Chondrocyte (in vitro differentiated cells): ENCODE measurements around the gene IER3. TPM values are rescaled to one million over a fixed set of nuclear protein-coding genes. Genes with fewer than 3 reads are reported as not detected.

Source experiments
- DNase-seq: peaks from one replicate; pipeline ENCODE4 v3.0.0; 2021; ENCODE audit warnings: mixed read lengths, low spot score
- H3K27ac Mint-ChIP-seq: one replicate; pipeline ENCODE4 v1.8.0; 2021; ENCODE audit warnings: mild to moderate bottlenecking, moderate library complexity, mixed read lengths; ENCODE audit not compliant: unreplicated experiment
- H3K27me3 Mint-ChIP-seq: 2 replicates; pipeline ENCODE4 v1.8.0; 2021; ENCODE audit warnings: low read depth, mixed read lengths
- H3K36me3 Mint-ChIP-seq: 2 replicates; pipeline ENCODE4 v1.8.0; 2021; ENCODE audit warnings: low read depth, mixed read lengths
- H3K4me1 Mint-ChIP-seq: 2 replicates; pipeline ENCODE4 v1.8.0; 2021; ENCODE audit warnings: low read depth, mild to moderate bottlenecking, mixed read lengths
- H3K4me3 Mint-ChIP-seq: one replicate; pipeline ENCODE4 v1.8.0; 2021; ENCODE audit warnings: mild to moderate bottlenecking, moderate library complexity, mixed read lengths; ENCODE audit not compliant: unreplicated experiment
- H3K9me3 Mint-ChIP-seq: 2 replicates; pipeline ENCODE4 v1.8.0; 2021; ENCODE audit warnings: low read depth, mixed read lengths
- total RNA-seq: library from RNA; stranded (reverse); gene quantifications from 3 replicates; pipeline ENCODE4 v1.2.1, GENCODE V29; 2021
- TF ChIP-seq, protein P1 (sequence below): fragments of 200-600 bp; sonication (generic); IDR thresholded peaks from 2 replicates; pipeline ENCODE4 v1.5.0; 2021; ENCODE audit warnings: antibody characterized with exemption, mild to moderate bottlenecking, moderate library complexity

IER3 gene
- total RNA-seq, 1 donor from 2014 or later, result 333 TPM

DNA sequence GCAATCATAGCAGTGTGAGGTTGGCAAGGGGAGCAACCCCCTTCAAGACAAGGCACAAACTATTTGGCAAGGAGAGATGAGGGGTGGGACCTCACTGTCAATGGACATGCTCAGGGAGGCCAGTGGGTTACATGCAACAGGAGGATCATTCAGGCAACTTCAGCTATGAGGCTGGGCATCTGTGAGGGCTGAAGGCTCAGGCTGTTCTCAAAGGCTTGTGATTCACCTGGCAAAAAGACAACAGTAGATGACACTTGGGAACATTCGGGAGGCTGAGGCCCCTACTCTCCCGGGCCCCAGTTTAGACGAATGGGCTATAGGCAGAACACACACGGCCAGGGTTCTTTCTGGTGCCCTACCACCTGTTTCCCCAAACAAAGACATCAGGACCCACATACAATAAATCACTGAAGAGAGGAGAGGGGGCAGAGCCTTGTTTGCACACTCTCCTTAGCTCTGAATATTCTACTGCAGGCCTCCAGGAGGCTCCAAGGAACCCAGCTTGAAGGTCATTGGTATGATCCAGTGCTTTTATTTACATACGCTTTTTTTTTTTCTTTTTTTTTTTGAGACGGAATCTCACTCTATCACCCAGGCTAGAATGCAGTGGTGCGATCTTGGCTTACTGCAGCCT, 16.3 kb downstream of the IER3 start:
- Mint-ChIP-seq H3K36me3 (peaks cover 31% of the 10 kb centered on the region), H3K27me3 (no peaks in the 10 kb centered on the region)
- DNase-seq, result no peak

DNA sequence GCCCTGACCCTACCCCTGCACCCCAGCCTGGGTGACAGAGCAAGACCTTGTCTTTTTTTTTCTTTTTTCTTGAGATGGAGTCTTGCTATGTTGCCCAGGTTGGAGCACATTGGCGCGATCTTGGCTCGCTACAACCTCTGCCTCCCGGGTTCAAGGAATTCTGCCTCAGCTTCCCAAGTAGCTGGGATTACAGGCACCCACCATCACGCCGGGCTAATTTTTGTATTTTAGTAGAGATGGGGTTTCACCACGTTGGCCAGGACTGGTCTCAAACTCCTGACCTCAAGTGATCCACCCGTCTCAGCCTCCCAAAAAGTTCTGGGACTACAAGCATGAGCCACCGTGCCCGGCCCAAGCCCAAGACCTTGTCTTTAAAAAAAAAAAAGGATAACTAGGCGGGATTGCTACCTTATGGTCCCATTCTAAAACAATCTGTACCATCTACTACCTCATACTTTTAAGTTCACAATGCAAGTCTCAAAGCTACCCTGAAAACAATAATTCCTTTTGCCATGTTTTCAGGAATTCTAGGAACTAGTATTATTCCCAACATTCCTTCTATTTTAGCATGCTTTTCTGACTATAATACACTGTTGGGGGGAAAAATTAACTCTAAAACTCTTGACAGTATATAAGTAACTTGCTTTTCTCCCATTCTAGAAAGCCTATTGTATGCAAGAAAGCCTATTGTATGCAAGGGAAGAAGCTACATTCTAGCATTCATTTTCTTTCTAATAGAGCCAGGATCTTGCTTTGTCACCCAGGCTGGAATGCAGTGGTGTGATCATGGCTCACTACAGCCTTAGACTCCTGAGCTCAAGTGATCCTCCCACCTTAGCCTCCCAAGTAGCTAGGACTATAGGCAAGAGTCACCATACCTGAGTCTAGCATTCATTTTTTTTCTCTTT, 17.6 kb downstream of the IER3 start:
- peaks cover 48% of the 10 kb centered on the region for H3K4me1 Mint-ChIP-seq
- H3K4me3 Mint-ChIP-seq, result no peak overlapping the region
- H3K9me3 Mint-ChIP-seq, result no peaks in the 10 kb centered on the region
- no peak for DNase-seq
- H3K27me3 Mint-ChIP-seq, result no peaks in the 10 kb centered on the region
- H3K36me3 Mint-ChIP-seq, result peaks cover 39% of the 10 kb centered on the region
- TF ChIP-seq, protein P1, sequence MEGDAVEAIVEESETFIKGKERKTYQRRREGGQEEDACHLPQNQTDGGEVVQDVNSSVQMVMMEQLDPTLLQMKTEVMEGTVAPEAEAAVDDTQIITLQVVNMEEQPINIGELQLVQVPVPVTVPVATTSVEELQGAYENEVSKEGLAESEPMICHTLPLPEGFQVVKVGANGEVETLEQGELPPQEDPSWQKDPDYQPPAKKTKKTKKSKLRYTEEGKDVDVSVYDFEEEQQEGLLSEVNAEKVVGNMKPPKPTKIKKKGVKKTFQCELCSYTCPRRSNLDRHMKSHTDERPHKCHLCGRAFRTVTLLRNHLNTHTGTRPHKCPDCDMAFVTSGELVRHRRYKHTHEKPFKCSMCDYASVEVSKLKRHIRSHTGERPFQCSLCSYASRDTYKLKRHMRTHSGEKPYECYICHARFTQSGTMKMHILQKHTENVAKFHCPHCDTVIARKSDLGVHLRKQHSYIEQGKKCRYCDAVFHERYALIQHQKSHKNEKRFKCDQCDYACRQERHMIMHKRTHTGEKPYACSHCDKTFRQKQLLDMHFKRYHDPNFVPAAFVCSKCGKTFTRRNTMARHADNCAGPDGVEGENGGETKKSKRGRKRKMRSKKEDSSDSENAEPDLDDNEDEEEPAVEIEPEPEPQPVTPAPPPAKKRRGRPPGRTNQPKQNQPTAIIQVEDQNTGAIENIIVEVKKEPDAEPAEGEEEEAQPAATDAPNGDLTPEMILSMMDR, result no peak
- peak overlapping the region; percentile 66 for H3K27ac Mint-ChIP-seq

More for the DNA sequence above, 16.3 kb downstream of the IER3 start:
- Mint-ChIP-seq H3K4me1 (peaks cover 41% of the 10 kb centered on the region), H3K4me3 (no peak overlapping the region), H3K9me3 (no peaks in the 10 kb centered on the region), H3K27ac (peak overlapping the region; percentile 84)
- TF ChIP-seq, protein P1, result peak; percentile 73

DNA sequence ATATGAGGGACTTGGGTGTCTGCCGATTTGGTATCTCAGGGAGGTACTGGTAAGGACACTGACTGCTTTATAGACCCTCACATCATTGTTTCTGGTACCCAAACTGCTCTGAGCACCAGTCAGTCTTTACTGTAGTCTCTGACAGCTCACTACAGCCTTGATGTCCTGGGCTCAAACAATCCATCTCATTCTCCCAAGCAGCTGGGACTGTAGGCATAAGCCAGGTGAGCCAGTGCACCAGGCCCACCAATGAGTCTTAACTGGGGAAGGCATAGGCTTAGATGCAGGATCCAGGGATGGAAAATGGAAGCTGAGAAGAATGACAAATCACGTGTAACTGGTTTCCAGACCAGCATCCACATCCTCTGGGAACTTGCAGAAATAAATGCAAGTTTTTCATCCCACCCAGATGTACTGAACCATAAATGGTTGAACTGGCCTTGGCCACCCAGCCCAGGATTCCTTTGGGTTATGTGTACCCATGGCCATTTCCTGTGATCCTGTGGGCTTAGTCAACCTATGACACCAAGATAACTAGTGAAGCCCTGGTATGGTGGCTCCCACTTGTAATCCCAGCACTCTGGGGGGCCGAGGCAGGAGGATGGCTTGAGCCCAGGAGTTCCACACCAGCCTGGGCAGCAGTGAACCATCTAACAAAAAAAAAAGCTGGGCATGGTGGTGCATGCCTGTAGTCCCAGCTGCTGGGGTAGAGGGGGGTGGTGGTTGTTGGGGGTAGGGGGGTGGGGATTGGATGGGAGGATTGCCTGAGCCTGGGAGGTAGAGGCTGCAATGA, 18.4 kb downstream of the IER3 start:
- H3K4me3 Mint-ChIP-seq, result no peak overlapping the region
- H3K4me1 Mint-ChIP-seq, result peaks cover 46% of the 10 kb centered on the region
- peak overlapping the region; percentile 43 for H3K27ac Mint-ChIP-seq
- peaks cover 44% of the 10 kb centered on the region for H3K36me3 Mint-ChIP-seq
- TF ChIP-seq, protein P1, result no peak
- no peaks in the 10 kb centered on the region for H3K27me3 Mint-ChIP-seq
- no peak for DNase-seq
- H3K9me3 Mint-ChIP-seq, result no peaks in the 10 kb centered on the region

DNA sequence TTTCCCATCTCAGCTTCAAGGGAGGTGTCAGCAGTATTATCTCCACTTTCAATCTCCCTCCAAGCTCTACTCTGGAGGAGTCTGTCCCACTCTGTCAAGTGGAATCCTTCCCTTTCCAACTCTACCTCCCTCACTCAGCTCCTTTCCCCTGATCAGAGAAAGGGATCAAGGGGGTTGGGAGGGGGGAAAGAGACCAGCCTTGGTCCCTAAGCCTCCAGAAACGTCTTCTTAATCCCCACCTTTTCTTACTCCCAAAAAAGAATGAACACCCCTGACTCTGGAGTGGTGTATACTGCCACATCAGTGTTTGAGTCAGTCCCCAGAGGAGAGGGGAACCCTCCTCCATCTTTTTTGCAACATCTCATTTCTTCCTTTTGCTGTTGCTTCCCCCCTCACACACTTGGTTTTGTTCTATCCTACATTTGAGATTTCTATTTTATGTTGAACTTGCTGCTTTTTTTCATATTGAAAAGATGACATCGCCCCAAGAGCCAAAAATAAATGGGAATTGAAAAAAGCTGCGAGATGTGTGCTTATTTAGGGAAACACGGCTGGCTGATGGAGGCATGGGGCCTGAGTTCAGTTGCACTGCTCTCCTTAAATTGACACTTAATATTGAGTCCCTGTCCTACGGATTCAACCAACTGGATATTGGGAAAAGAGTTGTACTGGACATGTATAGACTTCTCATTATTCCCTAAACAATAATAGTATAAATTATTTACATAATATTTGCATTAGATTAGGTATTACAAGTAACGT, 19.3 kb downstream of the IER3 start:
- TF ChIP-seq, protein P1, result no peak
- H3K4me1 Mint-ChIP-seq, result peaks cover 45% of the 10 kb centered on the region
- H3K27ac Mint-ChIP-seq, result peak overlapping the region; percentile 96
- H3K27me3 Mint-ChIP-seq, result no peaks in the 10 kb centered on the region
- peaks cover 47% of the 10 kb centered on the region for H3K36me3 Mint-ChIP-seq
- H3K4me3 Mint-ChIP-seq, result peak overlapping the region; percentile 62
- no peaks in the 10 kb centered on the region for H3K9me3 Mint-ChIP-seq
- no peak for DNase-seq
